Hematopoietic multipotent progenitor cell (in vitro differentiated cells): ENCODE results near the gene POLD1. TPM values are rescaled to one million over a fixed set of nuclear protein-coding genes. Genes with fewer than 3 reads are reported as not detected.
"Not testable (repeated sequence)": the region's sequence is repeated elsewhere in the genome, so short reads cannot be mapped to it uniquely, and the experiment has no call there.

Experiments used
- DNase-seq, 3 donors: peaks; one replicate each; pipeline ENCODE4 v3.0.0-alpha.2; 2011 to 2015; ENCODE audit warnings: low read depth in 2 of 3, low spot score in 2 of 3
- total RNA-seq: library from RNA; depleted of rRNA; stranded (reverse); fragments of >200 nt; gene quantifications from one replicate; pipeline ENCODE4 v1.2.3, GENCODE V29; 2012

Gene POLD1
- 85.6 TPM for total RNA-seq

- DNase-seq, result peak; percentile 98 to 99 (median 98)
These were observed at the start of gene POLD1 for GRCh38 chr19:50383852-50384684. Gene POLD1, plus strand, starts transcription at chr19:50384347. Its CDS starts 14,505 bp downstream, at chr19:50398852.

- no peak for DNase-seq
These were observed 49.3 kb upstream of the POLD1 start for GRCh38 chr19:50334741-50335421.

DNA sequence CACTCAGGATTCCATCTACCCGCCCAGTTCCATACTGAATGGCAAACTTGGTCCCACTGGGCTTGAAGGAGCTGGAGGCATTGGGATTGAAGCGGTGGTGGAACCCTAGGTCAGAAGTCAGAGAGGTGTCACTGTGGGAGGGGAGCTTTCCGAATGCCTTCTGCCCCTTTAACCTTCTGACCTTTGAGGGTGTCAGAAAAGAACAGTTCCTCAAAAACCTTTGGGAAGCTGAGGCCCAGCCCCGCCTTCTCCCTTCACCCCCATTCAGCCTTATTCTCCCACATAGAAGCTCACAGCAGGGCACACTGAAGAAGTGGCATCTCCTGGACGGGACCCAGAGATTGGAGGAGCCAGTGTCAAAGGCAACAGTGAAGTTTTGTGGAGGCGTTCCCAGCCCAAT, 47.1 kb upstream of the POLD1 start:
- not testable (repeated sequence) for DNase-seq

- DNase-seq, result no peak
These were observed 43.8 kb upstream of the POLD1 start for GRCh38 chr19:50340331-50340730.

GRCh38 chr19:50341091-50341564, 43.0 kb upstream of the POLD1 start:
- DNase-seq, result no peak

DNA sequence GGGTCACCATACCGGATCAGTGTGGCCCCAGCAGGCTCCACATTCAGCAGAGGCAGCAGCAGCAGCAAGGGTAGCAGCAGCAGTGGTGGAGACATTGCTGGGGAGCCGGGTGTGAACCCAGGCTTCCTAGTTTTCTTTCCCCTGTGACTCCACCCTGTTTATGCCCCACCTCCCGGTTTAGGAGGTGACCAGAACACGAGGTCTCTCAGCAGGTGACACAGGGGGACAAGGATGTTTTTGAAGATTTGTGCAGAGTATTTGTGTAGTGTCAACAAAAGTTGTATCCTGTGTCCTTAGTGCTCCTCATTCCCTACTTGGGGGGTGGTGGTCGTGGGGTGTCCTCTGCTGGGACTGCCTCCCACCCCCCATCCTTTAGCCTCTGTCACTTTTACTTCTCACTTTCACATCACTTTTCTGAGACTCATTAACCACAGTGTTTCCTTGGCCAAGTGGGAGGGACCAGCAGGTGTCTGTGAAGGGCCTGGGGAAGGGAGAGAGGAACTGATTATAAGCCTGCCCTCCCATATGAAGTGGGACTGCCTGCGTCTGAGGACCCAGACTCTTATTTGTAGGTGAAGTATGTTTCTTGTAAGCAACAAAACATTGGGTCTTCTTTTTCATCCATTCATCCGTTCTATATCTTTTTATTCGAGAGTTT, 39.4 kb upstream of the POLD1 start:
- DNase-seq, result no peak

DNA sequence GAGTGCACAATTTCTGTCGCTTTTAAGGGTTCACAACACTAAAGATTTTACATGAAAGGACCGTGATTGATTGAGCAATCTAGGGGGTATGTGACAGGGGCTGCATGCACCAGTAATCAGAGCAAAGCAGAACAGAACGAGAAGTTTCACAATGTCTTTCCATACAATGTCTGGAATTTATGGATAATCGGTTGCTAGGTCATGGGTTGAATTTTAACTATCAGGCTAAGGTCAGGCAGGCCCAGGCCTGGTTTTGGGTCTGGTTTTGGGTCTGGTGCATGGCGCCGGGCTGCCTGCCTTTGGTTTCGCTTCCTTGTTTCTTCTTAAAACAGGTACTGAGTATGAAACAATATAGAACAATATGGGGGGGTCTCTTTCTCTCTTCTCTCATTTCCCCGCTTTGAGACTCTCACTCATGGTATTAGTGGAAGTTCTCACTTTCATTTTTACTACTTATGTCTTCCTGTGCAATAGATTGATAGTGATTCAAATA, 37.0 kb upstream of the POLD1 start:
- not testable (repeated sequence) for DNase-seq

GRCh38 chr19:50349277-50350057, 34.7 kb upstream of the POLD1 start:
- no peak for DNase-seq

DNA sequence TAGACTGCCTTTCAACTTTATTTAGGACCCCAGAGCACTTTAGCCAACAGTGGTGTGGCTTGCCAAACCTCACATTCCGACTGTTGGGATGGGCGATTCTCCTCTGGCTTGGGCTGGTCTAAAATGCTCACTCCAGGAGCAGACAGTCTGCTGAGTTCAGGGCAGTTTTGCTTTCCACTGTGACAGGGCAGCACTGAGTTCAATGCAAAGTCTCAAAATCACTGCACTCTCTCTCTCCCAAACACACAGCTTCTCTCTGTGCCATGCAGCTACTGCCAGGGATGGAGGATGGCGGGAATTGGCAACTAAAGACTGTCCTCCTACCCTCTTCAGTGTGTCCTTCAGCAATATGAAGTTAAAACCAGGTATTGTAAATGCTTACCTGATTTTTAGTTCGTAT, 31.9 kb upstream of the POLD1 start:
- no peak for DNase-seq

DNA sequence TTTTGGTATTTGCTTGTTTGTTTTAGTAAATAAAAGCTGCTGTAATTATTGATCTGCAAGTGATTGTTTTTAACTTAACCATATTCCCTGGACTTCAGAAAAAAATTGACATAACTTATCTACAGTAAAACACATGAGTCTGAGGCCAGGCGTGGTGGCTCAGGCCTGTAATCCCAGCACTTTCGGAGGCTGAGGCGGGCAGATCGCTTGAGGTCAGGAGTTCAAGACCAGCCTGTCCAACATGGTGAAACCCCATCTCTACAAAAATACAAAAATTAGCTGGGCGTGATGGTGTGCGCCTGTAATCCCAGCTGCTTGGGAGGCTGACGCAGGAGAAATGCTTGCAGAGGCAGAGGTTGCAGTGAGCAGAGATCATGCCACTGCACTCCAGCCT, 30.7 kb upstream of the POLD1 start:
- not testable (repeated sequence) for DNase-seq

- no peak for DNase-seq
These were observed 27.4 kb upstream of the POLD1 start for GRCh38 chr19:50356691-50357177.

DNA sequence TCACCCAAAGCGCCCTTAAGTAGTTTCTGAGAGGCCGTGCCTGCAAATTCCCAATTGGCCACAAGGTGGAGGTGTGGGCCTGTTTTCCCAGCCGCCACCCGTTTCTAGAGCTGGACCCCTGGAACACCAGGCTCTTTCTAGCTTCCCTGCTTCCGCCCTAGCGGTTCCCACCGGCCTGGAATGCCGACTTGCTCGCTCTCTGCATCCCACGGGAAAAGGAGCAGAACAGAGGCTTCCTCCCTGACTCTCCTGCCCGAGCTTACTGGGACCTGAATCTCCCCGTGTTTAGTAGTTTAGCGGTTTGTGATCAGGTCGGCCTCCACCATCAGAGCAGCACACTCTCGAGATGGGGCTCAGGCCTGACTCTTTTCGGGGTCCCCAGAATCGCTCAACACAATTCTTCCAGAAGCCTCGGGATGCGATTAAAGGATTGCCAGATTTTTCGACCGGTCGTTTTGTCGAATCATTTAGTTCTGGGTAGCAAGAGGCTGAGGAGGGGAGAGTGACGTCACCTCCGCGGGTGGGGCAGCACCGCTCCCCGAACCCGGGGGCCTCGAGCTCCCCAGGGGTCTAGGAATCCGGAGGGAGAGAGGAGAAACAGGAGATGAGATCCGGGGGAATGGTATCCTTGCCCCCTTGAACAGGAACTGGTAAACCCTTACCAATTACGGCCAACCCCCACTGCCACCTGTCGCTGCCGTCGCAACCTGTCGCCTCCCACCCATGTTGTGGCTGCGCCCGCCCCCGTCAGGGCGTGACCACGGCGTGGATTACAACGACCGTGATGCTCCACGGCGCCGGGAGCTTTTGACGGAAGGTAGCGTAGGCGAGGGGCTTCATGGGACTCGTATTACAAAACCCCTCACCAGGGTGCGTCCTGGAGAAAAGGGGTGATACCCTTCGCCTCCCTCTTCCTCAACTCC, 26.7 kb upstream of the POLD1 start:
- peak; percentile 76 to 94 (median 84) for DNase-seq

DNA sequence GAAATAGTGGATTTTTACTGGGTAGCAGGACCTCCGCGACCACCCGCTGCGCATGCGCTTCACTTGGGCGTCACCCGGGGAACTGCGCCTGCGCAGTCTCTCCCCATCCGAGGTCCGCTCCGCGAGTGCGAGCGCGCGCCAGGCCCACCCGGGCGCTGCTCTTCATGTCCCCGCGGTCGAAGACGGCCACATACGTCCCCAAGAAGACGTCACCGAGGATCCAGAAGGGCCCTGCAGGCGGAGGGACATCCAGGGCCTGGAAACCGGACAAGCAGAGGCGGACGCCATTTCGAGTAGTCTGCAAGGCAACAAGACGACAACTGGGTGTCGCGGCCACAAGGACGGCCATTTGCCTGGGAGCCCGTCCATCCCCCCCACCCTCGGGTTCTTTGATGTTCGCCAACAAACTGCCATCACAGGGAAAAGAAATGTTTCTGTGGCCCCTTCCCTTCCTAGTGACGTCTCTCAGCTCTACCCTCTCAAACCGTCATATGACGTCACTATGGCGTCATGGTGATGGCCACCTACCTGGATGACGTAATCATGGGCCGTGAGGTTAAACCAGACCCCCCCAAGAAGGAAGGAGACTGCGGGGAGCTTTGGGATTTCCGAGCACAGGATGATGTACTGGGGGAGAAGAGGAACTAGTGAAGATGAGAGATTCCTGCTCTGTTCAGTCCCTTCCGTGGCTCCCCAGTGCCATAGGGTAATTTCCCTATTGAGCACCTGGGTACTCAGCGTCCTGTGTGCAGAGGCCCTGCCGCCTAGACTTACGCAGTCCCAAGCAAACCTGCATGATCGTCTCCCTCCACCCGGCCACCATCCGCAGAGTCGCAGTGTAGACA, 25.4 kb upstream of the POLD1 start:
- DNase-seq, result peak; percentile 76 to 88 (median 81)

- no peak for DNase-seq
These were observed 24.8 kb upstream of the POLD1 start for GRCh38 chr19:50359328-50359818.

- DNase-seq, result no peak
These were observed 22.7 kb upstream of the POLD1 start for GRCh38 chr19:50361290-50362029.

DNA sequence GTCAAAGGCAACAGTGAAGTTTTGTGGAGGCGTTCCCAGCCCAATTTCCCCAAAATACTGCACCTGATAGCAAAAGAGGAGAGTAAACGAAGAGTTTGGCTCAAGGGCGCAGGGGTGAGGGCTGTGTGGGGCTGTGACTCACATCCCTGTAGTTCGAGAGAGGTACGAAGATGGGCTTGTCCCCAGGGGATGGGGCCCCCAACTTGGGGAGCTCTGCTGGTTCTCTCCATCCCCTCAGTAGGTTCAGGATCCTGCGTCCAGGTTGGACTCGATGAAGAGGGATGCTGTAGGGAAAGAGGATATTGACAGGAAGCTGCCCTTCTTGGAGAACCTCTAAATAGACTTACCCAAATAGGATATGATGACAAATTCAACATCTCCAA, 22.1 kb upstream of the POLD1 start:
- DNase-seq, result no peak

GRCh38 chr19:50362656-50363424, 21.3 kb upstream of the POLD1 start:
- DNase-seq, result no peak
